Spinal cord (tissue), 10 donors: ENCODE data around the gene CDH23. TPM values are rescaled to one million over a fixed set of nuclear protein-coding genes. Genes with fewer than 3 reads are reported as not detected.

Experiments
- DNase-seq, 6 donors: peaks; one replicate each; pipeline versions ENCODE4 v3.0.0 to v3.0.0-alpha.2; 2013 to 2015; ENCODE audit warnings: low spot score in 6 of 6, low read depth in 4 of 6
- H3K27ac ChIP-seq: one replicate; pipeline ENCODE4 v1.5.1; 2013; ENCODE audit warnings: low read depth, low read length, control low read depth
- H3K27me3 ChIP-seq: one replicate; pipeline ENCODE4 v1.6.1; 2013; ENCODE audit warnings: low read length; ENCODE audit not compliant: control insufficient read depth, insufficient read depth
- H3K36me3 ChIP-seq: one replicate; pipeline ENCODE4 v1.6.1; 2013; ENCODE audit warnings: low read length; ENCODE audit not compliant: control insufficient read depth, insufficient read depth
- H3K4me1 ChIP-seq: one replicate; pipeline ENCODE4 v1.6.1; 2013; ENCODE audit warnings: low read length; ENCODE audit not compliant: control insufficient read depth, insufficient read depth
- H3K4me3 ChIP-seq: one replicate; pipeline ENCODE4 v1.5.1; 2013; ENCODE audit warnings: low read depth, low read length, control low read depth
- H3K9me3 ChIP-seq: one replicate; pipeline ENCODE4 v1.6.1; 2013; ENCODE audit warnings: low read length; ENCODE audit not compliant: control insufficient read depth, insufficient read depth
- WGBS: methylation state at CpG from one replicate; pipeline ENCODE4 v1.1.5; 2013; ENCODE audit warnings: missing lambda C conversion rate; ENCODE audit not compliant: insufficient coverage; 5-methylcytosine and 5-hydroxymethylcytosine counted together
- polyA plus RNA-seq, 2 donors: library from polyadenylated mRNA; unstranded; fragments of 120-200 nt; gene quantifications; one replicate each; pipeline ENCODE4 v1.2.1, GENCODE V29; 2013; ENCODE audit not compliant: insufficient read length in 2 of 2
- total RNA-seq, 2 donors: library from RNA; depleted of rRNA in 1 of 2; stranded (reverse); fragments of 120-200 nt in 1 of 2; fragments of >200 nt in 1 of 2; gene quantifications; one replicate each; pipeline versions ENCODE4 v1.2.3 to v1.2.4, GENCODE V29; 2013 to 2014
- donor health status: healthy.

Gene CDH23
- total and polyA plus RNA-seq, 4 donors, result 15.6 to 24.2 (median 19.0) TPM

DNA sequence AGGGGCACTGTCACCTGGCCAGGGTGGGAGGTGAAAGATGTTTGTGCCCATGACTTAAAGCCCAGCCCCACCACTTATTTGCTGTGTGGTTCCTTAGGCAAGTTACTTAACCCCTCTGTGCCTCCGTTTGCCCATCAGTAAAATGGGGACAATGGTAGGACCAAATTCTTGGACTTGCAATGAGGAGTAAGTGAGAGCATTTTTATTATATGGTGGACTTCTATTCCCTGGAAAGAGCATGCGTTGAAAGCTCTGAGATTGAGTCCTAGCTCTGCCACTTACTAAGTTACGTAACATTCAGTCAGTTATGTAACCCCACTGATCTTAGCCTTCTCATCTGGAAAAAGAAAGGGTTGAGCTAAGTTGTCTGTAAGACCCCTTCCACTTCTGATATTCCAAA lies 357.8 kb downstream of the CDH23 start:
- no peaks in the 10 kb centered on the region for H3K27me3 ChIP-seq
- H3K9me3 ChIP-seq, result no peaks in the 10 kb centered on the region
- H3K36me3 ChIP-seq, result peaks cover 22% of the 10 kb centered on the region
- peaks cover 55% of the 10 kb centered on the region for H3K4me1 ChIP-seq
- H3K4me3 ChIP-seq, result no peak overlapping the region
- no peak overlapping the region for H3K27ac ChIP-seq
- DNase-seq, result no peak
- 83% methylated on average over 1 of the region's 3 CpGs for WGBS

DNA sequence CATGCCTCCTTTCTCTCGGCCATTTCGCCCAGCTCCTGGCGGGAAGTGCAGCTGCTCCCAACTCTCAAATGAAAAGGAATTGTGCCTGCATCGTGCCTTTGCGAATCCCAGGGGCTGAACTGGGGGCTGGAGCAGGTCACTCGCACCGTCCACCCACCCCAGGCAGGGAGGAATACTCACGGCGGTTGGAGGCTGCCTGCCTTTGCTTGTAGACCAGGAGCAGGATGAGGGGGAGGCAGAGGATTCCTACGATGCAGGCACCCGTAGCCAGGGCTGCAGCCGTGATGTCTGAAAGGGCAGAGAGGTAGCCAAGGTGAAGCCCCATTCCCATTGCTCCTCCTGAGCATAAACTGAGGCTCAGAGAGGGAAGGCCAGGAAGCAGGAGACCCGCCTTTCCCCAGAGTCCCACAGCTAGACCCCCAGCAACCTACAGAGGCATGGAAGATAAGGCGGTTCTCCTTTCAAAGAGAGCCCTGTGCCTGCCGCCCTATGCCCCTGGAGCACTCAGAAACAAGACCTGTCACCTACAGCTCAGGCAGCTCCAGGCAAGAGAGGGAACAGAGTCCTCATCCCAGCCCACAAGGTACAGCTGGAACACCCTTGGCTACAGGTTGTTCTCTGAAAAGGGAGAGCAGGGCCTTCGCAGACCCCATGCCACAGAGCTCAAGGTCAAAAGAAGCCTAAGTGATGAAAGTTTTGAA lies 358.6 kb downstream of the CDH23 start:
- peak in 1 of 6 donors; percentile 34 for DNase-seq
- Histone ChIP-seq H3K27ac (no peak overlapping the region), H3K36me3 (peaks cover 23% of the 10 kb centered on the region), H3K9me3 (no peaks in the 10 kb centered on the region), H3K4me1 (peaks cover 52% of the 10 kb centered on the region), H3K4me3 (no peak overlapping the region), H3K27me3 (no peaks in the 10 kb centered on the region)
- WGBS, result 56% methylated on average over 12 of the region's 16 CpGs

DNA sequence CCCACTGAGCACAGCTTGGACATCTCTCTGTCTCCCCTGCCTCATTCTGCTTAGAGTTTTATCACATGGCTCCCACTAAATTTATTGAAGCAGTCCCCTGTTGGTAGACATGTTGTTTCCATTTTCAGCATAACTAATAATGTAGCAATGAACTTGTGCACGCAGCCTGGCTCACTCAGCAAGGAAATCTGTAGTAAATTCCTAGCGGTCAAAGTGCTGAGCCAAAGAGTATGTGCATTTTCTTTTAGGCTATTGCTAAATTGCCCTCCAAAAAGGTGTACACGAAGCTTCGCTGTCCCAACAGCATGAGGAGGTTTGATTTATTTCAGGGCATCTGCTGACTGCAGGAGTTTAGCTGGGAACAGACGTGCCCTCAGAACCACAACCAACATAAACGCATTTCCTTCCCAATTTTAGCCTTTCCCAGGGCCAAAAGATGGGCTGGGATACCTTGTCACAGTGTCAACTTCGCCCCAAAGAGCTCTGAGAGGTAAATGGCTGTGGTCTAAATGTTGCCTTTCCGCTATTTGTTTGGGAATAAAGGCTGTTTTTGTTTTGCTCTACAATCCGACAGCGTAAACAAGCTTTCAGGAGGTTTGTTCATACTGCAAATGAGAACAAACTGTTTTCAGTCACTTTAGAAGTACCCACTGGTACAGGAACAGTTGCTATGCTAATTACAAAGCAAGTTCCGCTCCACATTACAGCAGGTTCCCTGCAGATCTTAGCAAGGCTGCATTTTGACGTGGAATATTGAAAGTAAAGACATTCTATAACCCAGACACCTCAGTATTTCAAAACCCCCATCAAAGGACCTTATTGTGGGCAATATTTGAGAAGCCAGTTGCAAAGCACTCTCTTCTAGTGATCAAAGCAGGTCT lies 359.8 kb downstream of the CDH23 start:
- H3K4me3 ChIP-seq, result no peak overlapping the region
- peaks cover 24% of the 10 kb centered on the region for H3K36me3 ChIP-seq
- 37% methylated on average over 4 of the region's 12 CpGs for WGBS
- H3K27me3 ChIP-seq, result no peaks in the 10 kb centered on the region
- H3K4me1 ChIP-seq, result peaks cover 53% of the 10 kb centered on the region
- DNase-seq, result peak in 2 of 6 donors; percentile 39 to 82
- H3K27ac ChIP-seq, result peak overlapping the region; percentile 31
- H3K9me3 ChIP-seq, result no peaks in the 10 kb centered on the region

DNA sequence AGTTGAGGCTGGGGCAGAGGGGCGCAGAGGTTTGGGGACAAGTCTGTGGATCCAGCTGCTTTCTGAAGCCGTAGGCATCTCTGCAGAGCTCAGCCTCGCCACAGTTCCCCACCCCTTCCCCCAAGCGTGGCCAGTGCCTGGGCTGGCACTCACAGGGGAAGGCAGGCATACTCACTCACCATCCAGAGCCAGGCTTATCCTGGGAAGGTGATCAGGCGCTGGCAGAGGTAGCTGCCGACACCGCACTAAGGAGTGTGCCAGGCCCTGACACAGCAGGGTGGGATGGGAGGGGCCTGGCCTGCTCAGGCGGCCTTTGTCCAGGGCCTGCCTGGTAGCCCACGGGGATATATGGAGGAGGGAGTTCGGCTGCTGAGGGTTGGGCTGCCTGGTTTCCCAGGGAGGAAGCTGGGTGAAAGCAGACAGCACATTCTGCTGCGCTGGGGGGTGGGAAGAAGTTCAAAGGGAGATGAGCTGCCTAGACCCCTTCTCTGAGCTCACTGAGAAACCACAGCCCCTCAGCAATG lies 360.7 kb downstream of the CDH23 start:
- Histone ChIP-seq H3K4me1 (peaks cover 46% of the 10 kb centered on the region), H3K36me3 (peaks cover 21% of the 10 kb centered on the region), H3K4me3 (no peak overlapping the region), H3K27me3 (no peaks in the 10 kb centered on the region), H3K27ac (peak overlapping the region; percentile 31), H3K9me3 (no peaks in the 10 kb centered on the region)
- peak in 1 of 6 donors; percentile 24 for DNase-seq
- 29% methylated on average over 10 of the region's 11 CpGs for WGBS

DNA sequence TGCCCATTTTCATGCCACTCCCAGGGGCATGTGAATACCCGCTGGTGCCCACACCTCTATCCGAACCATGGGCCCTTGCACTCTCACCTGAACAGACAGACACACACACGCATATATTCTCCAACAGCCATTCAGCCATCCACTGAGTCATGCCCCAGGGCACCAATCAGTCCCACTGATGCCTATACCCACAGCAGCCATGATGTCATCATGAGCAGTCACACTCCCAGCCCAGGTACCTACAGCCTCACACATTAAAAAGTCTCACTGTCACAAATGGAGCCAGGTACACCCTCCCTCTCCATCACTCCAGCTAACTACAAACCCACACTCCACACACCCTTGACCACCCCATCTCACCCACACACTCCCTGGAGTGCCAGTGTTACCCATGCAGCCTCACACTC lies 364.4 kb downstream of the CDH23 start:
- no peak for DNase-seq
- Histone ChIP-seq H3K4me1 (peaks cover 45% of the 10 kb centered on the region), H3K9me3 (no peaks in the 10 kb centered on the region), H3K27me3 (no peaks in the 10 kb centered on the region), H3K36me3 (peaks cover 15% of the 10 kb centered on the region), H3K27ac (no peak overlapping the region), H3K4me3 (no peak overlapping the region)
- WGBS, result 98% methylated on average over 3 of the region's 3 CpGs

DNA sequence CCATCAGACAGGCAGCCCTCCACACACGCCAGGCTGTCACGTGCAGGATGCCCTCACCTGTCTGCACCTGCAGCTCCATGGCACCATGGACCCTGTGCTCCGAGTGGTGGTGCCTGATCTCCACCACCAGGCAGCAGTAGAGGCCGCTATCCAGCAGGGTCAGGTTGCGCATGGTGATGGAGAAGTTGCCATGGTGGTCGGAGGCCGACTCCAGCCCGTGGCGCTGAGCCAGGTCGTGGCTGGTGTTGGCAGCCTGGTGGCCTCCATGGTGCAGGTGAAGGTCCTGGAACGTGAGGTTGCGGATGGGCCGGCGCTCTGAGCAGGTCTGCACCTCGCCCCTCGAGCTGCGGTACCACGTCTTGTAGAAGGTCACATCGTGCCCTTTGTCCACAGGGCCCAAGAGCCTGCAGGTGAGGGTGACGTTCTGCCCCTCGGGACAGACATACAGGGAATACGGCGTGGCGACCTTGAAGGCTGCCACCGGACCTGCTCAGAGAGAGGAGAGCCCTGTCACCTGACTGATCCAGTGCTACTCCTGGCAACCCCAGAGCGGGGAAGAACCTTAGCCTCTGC lies 364.9 kb downstream of the CDH23 start:
- Histone ChIP-seq H3K4me1 (peaks cover 44% of the 10 kb centered on the region), H3K36me3 (peaks cover 15% of the 10 kb centered on the region), H3K27ac (no peak overlapping the region), H3K9me3 (no peaks in the 10 kb centered on the region), H3K27me3 (no peaks in the 10 kb centered on the region), H3K4me3 (no peak overlapping the region)
- 90% methylated on average over 25 of the region's 26 CpGs for WGBS
- no peak for DNase-seq

DNA sequence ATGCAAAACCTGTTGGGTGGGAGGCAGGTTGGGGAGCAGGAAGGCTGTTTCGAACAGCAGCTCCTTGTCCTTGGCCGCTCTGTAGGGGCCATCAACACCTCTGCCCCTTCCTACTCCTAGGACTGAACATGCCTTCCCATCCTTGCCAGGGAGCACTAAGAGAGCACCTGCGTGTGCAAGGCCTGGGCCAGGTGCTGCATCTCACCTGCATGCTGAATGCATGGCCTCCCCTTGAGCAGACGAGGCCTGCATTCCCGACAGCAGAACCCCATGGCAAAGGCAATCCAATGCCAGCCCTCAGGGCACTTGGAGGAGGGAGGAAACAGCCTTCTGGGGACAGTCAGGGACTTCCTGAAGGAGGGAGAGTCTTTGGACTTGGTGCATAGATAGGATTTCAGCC lies 365.6 kb downstream of the CDH23 start:
- Histone ChIP-seq H3K4me3 (no peak overlapping the region), H3K27ac (no peak overlapping the region), H3K36me3 (peaks cover 15% of the 10 kb centered on the region), H3K27me3 (no peaks in the 10 kb centered on the region), H3K4me1 (peaks cover 48% of the 10 kb centered on the region), H3K9me3 (no peaks in the 10 kb centered on the region)
- WGBS, result 92% methylated on average over 5 of the region's 5 CpGs
- no peak for DNase-seq

DNA sequence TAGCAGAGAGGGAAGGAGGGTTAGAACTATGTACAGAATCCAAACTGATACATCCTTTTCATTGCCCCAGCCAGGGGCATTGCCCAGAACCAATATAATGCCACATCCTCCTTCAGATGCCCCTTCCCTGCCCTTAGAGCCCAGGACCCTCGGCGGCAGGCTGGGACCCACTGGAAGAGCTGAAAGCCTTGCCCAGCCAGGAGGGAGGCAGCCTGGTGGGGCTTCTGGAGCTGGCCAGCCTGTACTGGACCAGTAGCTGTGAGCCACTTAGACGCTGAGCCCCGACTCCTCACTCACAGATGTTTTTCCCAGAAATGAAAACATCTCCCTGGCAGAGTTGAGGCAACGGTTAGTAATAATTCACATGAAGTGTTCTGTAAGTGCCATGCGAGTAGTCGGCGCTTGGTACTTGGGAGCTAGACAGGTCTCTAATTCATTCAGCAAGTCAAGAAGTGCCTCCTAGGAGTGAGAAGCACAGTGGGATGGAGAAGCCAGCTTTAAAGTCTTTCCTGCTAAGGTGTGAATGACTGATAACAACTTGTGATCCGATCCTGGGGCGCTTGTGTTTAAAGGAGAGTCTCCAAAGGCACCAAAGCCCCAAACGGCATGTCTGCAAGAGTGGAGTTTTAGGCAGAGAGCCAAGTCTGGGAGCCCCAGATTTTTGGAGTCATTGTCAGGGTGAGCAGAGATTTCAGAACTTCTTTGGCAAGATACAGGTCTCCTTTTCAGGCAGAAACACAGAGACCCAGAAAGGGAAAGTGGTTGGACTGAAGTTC lies 366.8 kb downstream of the CDH23 start:
- no peak overlapping the region for H3K4me3 ChIP-seq
- DNase-seq, result peak in 1 of 6 donors; percentile 41
- no peaks in the 10 kb centered on the region for H3K9me3 ChIP-seq
- H3K27ac ChIP-seq, result no peak overlapping the region
- peaks cover 15% of the 10 kb centered on the region for H3K36me3 ChIP-seq
- peaks cover 45% of the 10 kb centered on the region for H3K4me1 ChIP-seq
- WGBS, result 77% methylated on average over 11 of the region's 11 CpGs
- no peaks in the 10 kb centered on the region for H3K27me3 ChIP-seq
